Liver (tissue), 9 donors: ENCODE results near the gene TBC1D1. TPM values are rescaled to one million over a fixed set of nuclear protein-coding genes. Genes with fewer than 3 reads are reported as not detected.

ENCODE experiments used
- DNase-seq: peaks from one replicate; pipeline ENCODE4 v3.0.0-alpha.2; 2017; ENCODE audit warnings: low spot score
- H3K27ac ChIP-seq, 2 donors: one replicate each; pipeline ENCODE4 v1.7.0; 2013; ENCODE audit warnings: inconsistent platforms in 2 of 2, low read length in 2 of 2, control low read depth in 1 of 2, low read depth in 1 of 2, mild to moderate bottlenecking in 1 of 2
- H3K27me3 ChIP-seq, 4 donors: one replicate each; pipeline versions ENCODE4 v1.6.1 to v1.7.0; 2013; ENCODE audit warnings: low read length in 3 of 4, inconsistent platforms in 1 of 4, mild to moderate bottlenecking in 1 of 4, moderate library complexity in 1 of 4; ENCODE audit not compliant: control insufficient read depth in 4 of 4, insufficient read depth in 4 of 4
- H3K36me3 ChIP-seq, 4 donors: one replicate each; pipeline versions ENCODE4 v1.6.1 to v1.7.0; 2013; ENCODE audit warnings: low read length in 3 of 4, mild to moderate bottlenecking in 3 of 4, low read depth in 1 of 4, moderate library complexity in 1 of 4; ENCODE audit not compliant: control insufficient read depth in 4 of 4, insufficient read depth in 3 of 4
- H3K4me1 ChIP-seq, 4 donors: one replicate each; pipeline versions ENCODE4 v1.6.1 to v1.7.0; 2013; ENCODE audit warnings: low read length in 3 of 4, mild to moderate bottlenecking in 3 of 4, moderate library complexity in 1 of 4; ENCODE audit not compliant: control insufficient read depth in 4 of 4, insufficient read depth in 4 of 4
- H3K4me3 ChIP-seq, 3 donors: one replicate each; pipeline versions ENCODE4 v1.6.1 to v1.7.0; 2013; ENCODE audit warnings: low read length in 3 of 3, control low read depth in 1 of 3, low read depth in 1 of 3, mild to moderate bottlenecking in 1 of 3
- H3K9ac ChIP-seq, 2 donors: one replicate each; pipeline ENCODE4 v1.7.0; 2013; ENCODE audit warnings: low read length in 2 of 2, mild to moderate bottlenecking in 2 of 2, moderate library complexity in 2 of 2, control low read depth in 1 of 2, low read depth in 1 of 2
- H3K9me3 ChIP-seq, 4 donors: one replicate each; pipeline versions ENCODE4 v1.6.1 to v1.7.0; 2013; ENCODE audit warnings: low read length in 3 of 4; ENCODE audit not compliant: control insufficient read depth in 4 of 4
- EGR1 ChIP-seq, 2 donors: IDR thresholded peaks; 2 replicates each; pipeline ENCODE4 v1.6.1; 2016 to 2018; ENCODE audit warnings: antibody characterized with exemption in 2 of 2, low read depth in 2 of 2
- GABPA ChIP-seq, 2 donors: IDR thresholded peaks in 1 of 2; conservative IDR thresholded peaks in 1 of 2; 2 replicates each; pipeline ENCODE4 v1.6.1; 2016; ENCODE audit warnings: antibody characterized with exemption in 2 of 2, mild to moderate bottlenecking in 1 of 2, moderate library complexity in 1 of 2
- HNF4A ChIP-seq, 2 donors: conservative IDR thresholded peaks; 2 replicates each; pipeline ENCODE4 v1.6.1; 2016; ENCODE audit warnings: antibody characterized with exemption in 2 of 2, mild to moderate bottlenecking in 2 of 2
- JUND ChIP-seq, 2 donors: IDR thresholded peaks; 2 replicates each; pipeline ENCODE4 v1.6.1; 2016; ENCODE audit warnings: antibody characterized with exemption in 2 of 2
- MAX ChIP-seq: IDR thresholded peaks from 2 replicates; pipeline ENCODE4 v1.6.1; 2016; ENCODE audit warnings: antibody characterized with exemption
- NR2F2 ChIP-seq: IDR thresholded peaks from 2 replicates; pipeline ENCODE4 v1.6.1; 2016; ENCODE audit warnings: antibody characterized with exemption
- REST ChIP-seq: IDR thresholded peaks from 2 replicates; pipeline ENCODE4 v1.6.1; 2016; ENCODE audit warnings: antibody characterized with exemption, mild to moderate bottlenecking
- RXRA ChIP-seq, 2 donors: IDR thresholded peaks; 2 replicates each; pipeline ENCODE4 v1.6.1; 2017 to 2018; ENCODE audit warnings: antibody characterized with exemption in 2 of 2, mild to moderate bottlenecking in 1 of 2
- SP1 ChIP-seq: IDR thresholded peaks from 2 replicates; pipeline ENCODE4 v1.6.1; 2018; ENCODE audit warnings: antibody characterized with exemption, mild to moderate bottlenecking
- YY1 ChIP-seq: IDR thresholded peaks from 2 replicates; pipeline ENCODE4 v1.6.1; 2016; ENCODE audit warnings: antibody characterized with exemption, mild to moderate bottlenecking
- ZBTB33 ChIP-seq: IDR thresholded peaks from 2 replicates; pipeline ENCODE4 v1.6.1; 2016; ENCODE audit warnings: antibody characterized with exemption
- WGBS: extraction: QIAGEN DNeasy Blood & Tissue Kit; methylation state at CpG from one replicate; pipeline ENCODE4 v1.1.7; 2013; 5-methylcytosine and 5-hydroxymethylcytosine counted together
- polyA plus RNA-seq, 2 donors: library from polyadenylated mRNA; stranded (reverse) in 1 of 2; unstranded in 1 of 2; fragments of 200-250 nt in 1 of 2; fragments of >200 nt in 1 of 2; fragmentation: Nextera tagmentation in 1 of 2; extraction: Ambion mirVana in 1 of 2; gene quantifications; one replicate each; pipeline versions ENCODE4 v1.2.1 to v1.2.3, GENCODE V29; 2013 to 2015
- total RNA-seq, 2 donors: library from RNA; depleted of rRNA; stranded (reverse); fragments of >200 nt; gene quantifications; one replicate each; pipeline ENCODE4 v1.2.3, GENCODE V29; 2014
- donor health status: healthy.
- donor health status: healthy.
- donor health status: healthy.
- donor health status: healthy.
- donor health status: healthy.

Gene TBC1D1
- total and polyA plus RNA-seq, 4 donors: 15.6 to 41.4 (median 20.9) TPM

GRCh38 chr4:37884855-37885487, 5.9 kb upstream of the TBC1D1 start:
- TF ChIP-seq REST (no peak), SP1 (no peak), YY1 (no peak), GABPA (IDR thresholded peaks at IDR 0.05 in 1 of 2, conservative IDR thresholded peaks at IDR 0.05 in 1 of 2) (no peak), EGR1 (IDR thresholded peaks at IDR 0.05; ENCODE audit: low read depth in 2 of 2) (no peak), NR2F2 (no peak), HNF4A (conservative IDR thresholded peaks at IDR 0.05) (no peak)
- Histone ChIP-seq H3K36me3 (no peaks in the 10 kb centered on the region), H3K27me3 (no peaks in the 10 kb centered on the region), H3K27ac (no peak overlapping the region), H3K9me3 (no peaks in the 10 kb centered on the region), H3K4me3 (no peak overlapping the region), H3K9ac (no peak overlapping the region), H3K4me1 (peaks cover 0 to 2% (median under 1%) of the 10 kb centered on the region in 4 donors)
- DNase-seq: no peak
- WGBS: 93% methylated on average over 3 of the region's 3 CpGs

- Histone ChIP-seq H3K27ac (no peak overlapping the region), H3K4me3 (no peak overlapping the region), H3K9me3 (no peaks in the 10 kb centered on the region), H3K4me1 (peaks cover 0 to 6% (median 3%) of the 10 kb centered on the region in 4 donors), H3K27me3 (no peaks in the 10 kb centered on the region), H3K36me3 (no peaks in the 10 kb centered on the region), H3K9ac (no peak overlapping the region)
- DNase-seq: no peak
- WGBS: 64% methylated on average over 8 of the region's 8 CpGs
- TF ChIP-seq ZBTB33 (no peak), MAX (no peak), GABPA (IDR thresholded peaks at IDR 0.05 in 1 of 2, conservative IDR thresholded peaks at IDR 0.05 in 1 of 2) (no peak), HNF4A (conservative IDR thresholded peaks at IDR 0.05) (no peak), RXRA (IDR thresholded peaks at IDR 0.05) (no peak), JUND (IDR thresholded peaks at IDR 0.05) (no peak), YY1 (no peak)
These were observed 5.4 kb upstream of the TBC1D1 start for GRCh38 chr4:37885496-37885895.
